Tibial nerve (tissue), 4 donors: Measurements from ENCODE around the gene HMG20B. TPM values are rescaled to one million over a fixed set of nuclear protein-coding genes. Genes with fewer than 3 reads are reported as not detected.
A peak's percentile ranks its signal among the peaks of the same experiment; 100 is the strongest.

Experiments used
- DNase-seq, 2 donors: peaks; one replicate each; pipeline ENCODE4 v3.0.0-alpha.2; 2019; ENCODE audit warnings: low spot score in 2 of 2
- H3K27ac ChIP-seq, 4 donors: fragments of 200-600 bp; sonication (generic) in 3 of 4; one replicate each; pipeline ENCODE4 v1.5.1; 2017 to 2019; ENCODE audit warnings: mild to moderate bottlenecking in 1 of 4
- H3K27me3 ChIP-seq, 2 donors: fragments of 200-600 bp; sonication (generic) in 1 of 2; one replicate each; pipeline versions ENCODE4 v1.5.1 to v1.6.0; 2017 to 2019
- H3K36me3 ChIP-seq, 3 donors: fragments of 200-600 bp; sonication (generic); one replicate each; pipeline ENCODE4 v1.5.1; 2018 to 2019
- H3K4me1 ChIP-seq, 4 donors: fragments of 200-600 bp; sonication (generic) in 3 of 4; one replicate each; pipeline ENCODE4 v1.5.1; 2017 to 2019
- H3K4me3 ChIP-seq, 4 donors: fragments of 200-600 bp; sonication (generic) in 3 of 4; one replicate each; pipeline ENCODE4 v1.5.1; 2017 to 2019; ENCODE audit warnings: mild to moderate bottlenecking in 1 of 4, moderate library complexity in 1 of 4
- H3K9me3 ChIP-seq, 4 donors: fragments of 200-600 bp; sonication (generic) in 3 of 4; one replicate each; pipeline ENCODE4 v1.5.1; 2017 to 2019
- CTCF ChIP-seq, 5 experiments: fragments of 200-600 bp in 3 of 5; fragments of 450-650 bp in 2 of 5; sonication (generic) in 3 of 5; IDR thresholded peaks; one replicate each; pipeline ENCODE4 v1.5.1; 2016 to 2019; ENCODE audit warnings: antibody characterized with exemption in 5 of 5, mild to moderate bottlenecking in 3 of 5, moderate library complexity in 2 of 5
- EP300 ChIP-seq, 2 donors: sonication (generic); formaldehyde crosslinking; IDR thresholded peaks; one replicate each; pipeline ENCODE4 v1.6.1; 2017; ENCODE audit warnings: antibody characterized with exemption in 2 of 2, mild to moderate bottlenecking in 1 of 2
- POLR2A ChIP-seq, 2 donors: fragments of 450-650 bp; IDR thresholded peaks; one replicate each; pipeline ENCODE4 v1.6.1; 2017; ENCODE audit warnings: antibody characterized with exemption in 2 of 2, mild to moderate bottlenecking in 2 of 2, moderate library complexity in 2 of 2
- WGBS, 2 donors: methylation state at CpG; one replicate each; pipeline ENCODE4 v1.1.5; 2018; 5-methylcytosine and 5-hydroxymethylcytosine counted together
- total RNA-seq, 4 donors: library from RNA; depleted of rRNA; stranded (reverse); fragments of >200 nt; gene quantifications; one replicate each; pipeline ENCODE4 v1.1.0, GENCODE V29; 2016

Gene HMG20B
- total RNA-seq, 4 donors from 2014 or later, result 94.0 to 181 (median 153) TPM

GRCh38 chr19:3545669-3546034 lies 27.1 kb upstream of the HMG20B start:
- no peak for DNase-seq
- no peak for TF ChIP-seq CTCF (IDR thresholded peaks at IDR 0.05)
- TF ChIP-seq EP300 (IDR thresholded peaks at IDR 0.05), result no peak
- TF ChIP-seq POLR2A (IDR thresholded peaks at IDR 0.05), result no peak
- H3K4me3 ChIP-seq, result no peak overlapping the region

GRCh38 chr19:3546119-3546518 lies 26.6 kb upstream of the HMG20B start:
- WGBS, 2 donors, result 88 to 92% methylated on average over 8 to 23 of the region's 23 CpGs
- Histone ChIP-seq H3K36me3 (peaks cover 0 to 78% (median 6%) of the 10 kb centered on the region in 3 donors), H3K4me3 (no peak overlapping the region), H3K4me1 (peaks cover 0 to 46% (median 7%) of the 10 kb centered on the region in 4 donors), H3K9me3 (no peaks in the 10 kb centered on the region), H3K27me3 (no peaks in the 10 kb centered on the region), H3K27ac (peak overlapping the region in 1 of 4 donors; percentile 58)
- DNase-seq, result no peak
- TF ChIP-seq CTCF (IDR thresholded peaks at IDR 0.05) (no peak), POLR2A (IDR thresholded peaks at IDR 0.05) (no peak), EP300 (IDR thresholded peaks at IDR 0.05) (no peak)

More at GRCh38 chr19:3545669-3546034, 27.1 kb upstream of the HMG20B start:
- peaks cover 0 to 74% (median 6%) of the 10 kb centered on the region in 3 donors for H3K36me3 ChIP-seq
- H3K27ac ChIP-seq, result peak overlapping the region in 2 of 4 donors; percentile 54 to 58
- peaks cover 0 to 46% (median 7%) of the 10 kb centered on the region in 4 donors for H3K4me1 ChIP-seq
- 75 to 80% methylated on average over 10 of the region's 10 CpGs for WGBS, 2 donors
- H3K27me3 ChIP-seq, result no peaks in the 10 kb centered on the region
- H3K9me3 ChIP-seq, result no peaks in the 10 kb centered on the region

- no peak for DNase-seq
- TF ChIP-seq EP300 (IDR thresholded peaks at IDR 0.05) (no peak), CTCF (IDR thresholded peaks at IDR 0.05) (peak; percentile 7 to 48 (median 35)), POLR2A (IDR thresholded peaks at IDR 0.05) (no peak)
- H3K4me3 ChIP-seq, result no peak overlapping the region
- WGBS, 2 donors, result 86 to 89% methylated on average over 15 of the region's 15 CpGs
- H3K4me1 ChIP-seq, result peaks cover 0 to 46% (median 7%) of the 10 kb centered on the region in 4 donors
- H3K9me3 ChIP-seq, result no peaks in the 10 kb centered on the region
- H3K27me3 ChIP-seq, result no peaks in the 10 kb centered on the region
- peaks cover 0 to 76% (median 6%) of the 10 kb centered on the region in 3 donors for H3K36me3 ChIP-seq
- peak overlapping the region in 1 of 4 donors; percentile 63 for H3K27ac ChIP-seq
These were observed 25.4 kb upstream of the HMG20B start for GRCh38 chr19:3547301-3547731.

- Histone ChIP-seq H3K9me3 (no peaks in the 10 kb centered on the region), H3K4me1 (peaks cover 0 to 50% (median 9%) of the 10 kb centered on the region in 4 donors), H3K36me3 (peaks cover 0 to 72% (median 6%) of the 10 kb centered on the region in 3 donors), H3K27ac (peak overlapping the region in 3 of 4 donors; percentile 7 to 84 (median 63)), H3K27me3 (no peaks in the 10 kb centered on the region), H3K4me3 (no peak overlapping the region)
- TF ChIP-seq EP300 (IDR thresholded peaks at IDR 0.05) (no peak), CTCF (IDR thresholded peaks at IDR 0.05) (no peak)
- no peak for DNase-seq
- 77 to 85% methylated on average over 14 to 31 of the region's 36 CpGs for WGBS, 2 donors
These were observed 24.9 kb upstream of the HMG20B start for GRCh38 chr19:3547767-3548282.

GRCh38 chr19:3548606-3549005 lies 24.1 kb upstream of the HMG20B start:
- no peak overlapping the region for H3K4me3 ChIP-seq
- H3K36me3 ChIP-seq, result peaks cover 0 to 65% (median 6%) of the 10 kb centered on the region in 3 donors
- peak overlapping the region in 3 of 4 donors; percentile 7 to 84 (median 63) for H3K27ac ChIP-seq
- TF ChIP-seq CTCF (IDR thresholded peaks at IDR 0.05) (no peak), POLR2A (IDR thresholded peaks at IDR 0.05) (no peak)
- no peaks in the 10 kb centered on the region for H3K27me3 ChIP-seq
- no peak for DNase-seq
- no peaks in the 10 kb centered on the region for H3K9me3 ChIP-seq
- H3K4me1 ChIP-seq, result peaks cover 0 to 49% (median 10%) of the 10 kb centered on the region in 4 donors
- 51 to 69% methylated on average over 9 to 14 of the region's 14 CpGs for WGBS, 2 donors
